OCI-LY7 (cell line): ENCODE data around the gene STMP1.
A peak's percentile ranks its signal among the peaks of the same experiment; 100 is the strongest.

Experiments used
- EZH2phosphoT487 ChIP-seq: fragments of 200-600 bp; sonication (generic); IDR thresholded peaks from 2 replicates; pipeline ENCODE4 v1.6.1; 2018; ENCODE audit warnings: low read depth, borderline replicate concordance, mild to moderate bottlenecking, mixed run types, antibody characterized with exemption, low read length, moderate library complexity, mixed read lengths
- TF ChIP-seq, protein P1 (sequence below): fragments of 200-600 bp; sonication (generic); conservative IDR thresholded peaks from 2 replicates; pipeline ENCODE4 v1.5.1; 2014; ENCODE audit warnings: mild to moderate bottlenecking, antibody characterized with exemption, low read length, moderate library complexity, mixed read lengths

DNA sequence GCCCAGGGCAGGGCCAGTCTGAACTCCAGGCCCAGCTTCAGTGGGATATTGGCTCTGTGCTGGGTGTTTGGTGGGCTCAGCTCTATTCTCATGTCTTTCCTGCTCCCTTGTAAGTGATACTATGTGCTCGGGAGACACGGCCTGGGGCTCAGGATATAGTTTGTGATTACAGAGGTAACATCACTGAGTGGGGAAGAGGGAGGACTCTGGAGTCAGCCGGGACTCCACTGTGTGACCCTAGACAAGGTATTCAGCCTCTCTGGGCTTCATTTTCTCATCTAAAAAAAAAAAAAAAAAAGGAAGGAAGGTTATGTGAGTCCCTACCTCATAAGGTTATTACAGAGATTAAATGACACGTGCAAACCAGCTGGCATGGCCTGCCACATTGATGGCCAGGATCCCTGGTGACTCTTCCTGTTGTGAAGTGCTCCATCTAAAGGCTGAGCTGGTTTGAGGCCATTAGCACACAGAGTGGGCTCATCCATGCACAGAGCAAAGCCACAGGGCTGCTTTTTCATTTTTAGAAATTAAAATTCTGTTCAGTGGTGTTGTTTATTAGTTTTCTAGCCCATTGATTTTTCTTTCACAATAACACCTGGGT lies 50.0 kb downstream of the STMP1 start:
- TF ChIP-seq, protein P1, sequence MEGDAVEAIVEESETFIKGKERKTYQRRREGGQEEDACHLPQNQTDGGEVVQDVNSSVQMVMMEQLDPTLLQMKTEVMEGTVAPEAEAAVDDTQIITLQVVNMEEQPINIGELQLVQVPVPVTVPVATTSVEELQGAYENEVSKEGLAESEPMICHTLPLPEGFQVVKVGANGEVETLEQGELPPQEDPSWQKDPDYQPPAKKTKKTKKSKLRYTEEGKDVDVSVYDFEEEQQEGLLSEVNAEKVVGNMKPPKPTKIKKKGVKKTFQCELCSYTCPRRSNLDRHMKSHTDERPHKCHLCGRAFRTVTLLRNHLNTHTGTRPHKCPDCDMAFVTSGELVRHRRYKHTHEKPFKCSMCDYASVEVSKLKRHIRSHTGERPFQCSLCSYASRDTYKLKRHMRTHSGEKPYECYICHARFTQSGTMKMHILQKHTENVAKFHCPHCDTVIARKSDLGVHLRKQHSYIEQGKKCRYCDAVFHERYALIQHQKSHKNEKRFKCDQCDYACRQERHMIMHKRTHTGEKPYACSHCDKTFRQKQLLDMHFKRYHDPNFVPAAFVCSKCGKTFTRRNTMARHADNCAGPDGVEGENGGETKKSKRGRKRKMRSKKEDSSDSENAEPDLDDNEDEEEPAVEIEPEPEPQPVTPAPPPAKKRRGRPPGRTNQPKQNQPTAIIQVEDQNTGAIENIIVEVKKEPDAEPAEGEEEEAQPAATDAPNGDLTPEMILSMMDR, result peak; percentile 25; the same call in 1 of the 2 replicates
- no peak for TF ChIP-seq EZH2phosphoT487
